Cardiac muscle cell (in vitro differentiated cells and primary cell): ENCODE data around the gene TAF1L. TPM values are rescaled to one million over a fixed set of nuclear protein-coding genes. Genes with fewer than 3 reads are reported as not detected.

Experiments
- DNase-seq, 2 donors: peaks; one replicate each; pipeline versions ENCODE4 v3.0.0 to v3.0.0-alpha.2; 2010 to 2017; ENCODE audit warnings: low read depth in 1 of 2, low spot score in 1 of 2
- H3K27ac ChIP-seq: fragments of 200-600 bp; sonication (generic); 2 replicates; pipeline ENCODE4 v1.5.1; 2016
- H3K27me3 ChIP-seq: fragments of 200-600 bp; sonication (generic); 2 replicates; pipeline ENCODE4 v1.6.0; 2016; ENCODE audit warnings: control low read depth
- H3K36me3 ChIP-seq: fragments of 200-600 bp; sonication (generic); 2 replicates; pipeline ENCODE4 v1.5.1; 2016; ENCODE audit warnings: control low read depth
- H3K4me1 ChIP-seq: fragments of 200-600 bp; sonication (generic); 2 replicates; pipeline ENCODE4 v1.8.1; 2017; ENCODE audit warnings: low read depth, mild to moderate bottlenecking, mixed run types
- H3K4me3 ChIP-seq: fragments of 200-600 bp; sonication (generic); 2 replicates; pipeline ENCODE4 v1.5.1; 2016; ENCODE audit warnings: mild to moderate bottlenecking
- H3K9me3 ChIP-seq: fragments of 200-600 bp; sonication (generic); 2 replicates; pipeline ENCODE4 v1.5.1; 2017; ENCODE audit warnings: low read depth, mild to moderate bottlenecking, control low read depth
- polyA plus RNA-seq: library from polyadenylated mRNA; unstranded; fragments of >200 nt; fragmentation: Nextera tagmentation; extraction: Ambion mirVana; gene quantifications from 2 replicates; pipeline ENCODE4 v1.2.1, GENCODE V29; 2016
- total RNA-seq: library from RNA; depleted of rRNA; stranded (reverse); fragments of >200 nt; gene quantifications from 2 replicates; pipeline ENCODE4 v1.2.3, GENCODE V29; 2016
- TF ChIP-seq, protein P1 (sequence below): IDR thresholded peaks from 2 replicates; pipeline ENCODE4 v1.5.1; 2012; ENCODE audit warnings: low read depth, mild to moderate bottlenecking, low read length

The TAF1L gene
- total and polyA plus RNA-seq, 2 experiments from 2014 or later: 0.09 TPM; not detected in 1

DNA sequence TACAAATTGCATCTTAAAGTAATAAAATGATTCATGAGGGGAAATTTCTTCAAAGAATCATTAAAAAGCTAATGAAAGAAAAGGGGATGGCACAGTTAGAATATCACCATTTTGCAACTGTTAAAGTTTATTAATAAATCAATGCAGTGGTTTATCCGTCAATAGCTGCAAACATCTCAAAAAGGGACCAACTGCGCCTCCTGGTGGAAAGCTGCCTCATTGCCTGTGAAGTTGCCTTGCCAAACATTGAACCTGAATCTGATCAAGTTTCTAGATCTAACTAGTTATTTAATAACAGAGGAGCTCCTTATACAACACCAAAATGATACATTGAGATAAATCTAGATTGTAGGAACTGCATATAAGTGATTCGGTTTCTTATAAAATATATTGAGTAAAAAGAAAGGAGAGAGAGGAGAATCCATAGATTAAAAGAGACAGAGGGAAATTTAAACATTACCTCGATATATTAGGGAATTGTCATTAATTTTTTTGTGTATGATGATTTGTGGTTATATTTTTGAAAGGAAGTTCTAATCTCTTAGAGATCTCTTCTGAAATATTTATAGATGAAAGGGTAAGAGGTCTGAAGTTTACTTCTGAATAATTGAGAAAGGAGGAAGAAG lies 55.6 kb downstream of the TAF1L start:
- Histone ChIP-seq H3K4me1 (peaks cover 10% of the 10 kb centered on the region), H3K36me3 (no peaks in the 10 kb centered on the region), H3K9me3 (no peaks in the 10 kb centered on the region), H3K27ac (no peak overlapping the region), H3K4me3 (no peak overlapping the region), H3K27me3 (no peaks in the 10 kb centered on the region)
- TF ChIP-seq, protein P1, sequence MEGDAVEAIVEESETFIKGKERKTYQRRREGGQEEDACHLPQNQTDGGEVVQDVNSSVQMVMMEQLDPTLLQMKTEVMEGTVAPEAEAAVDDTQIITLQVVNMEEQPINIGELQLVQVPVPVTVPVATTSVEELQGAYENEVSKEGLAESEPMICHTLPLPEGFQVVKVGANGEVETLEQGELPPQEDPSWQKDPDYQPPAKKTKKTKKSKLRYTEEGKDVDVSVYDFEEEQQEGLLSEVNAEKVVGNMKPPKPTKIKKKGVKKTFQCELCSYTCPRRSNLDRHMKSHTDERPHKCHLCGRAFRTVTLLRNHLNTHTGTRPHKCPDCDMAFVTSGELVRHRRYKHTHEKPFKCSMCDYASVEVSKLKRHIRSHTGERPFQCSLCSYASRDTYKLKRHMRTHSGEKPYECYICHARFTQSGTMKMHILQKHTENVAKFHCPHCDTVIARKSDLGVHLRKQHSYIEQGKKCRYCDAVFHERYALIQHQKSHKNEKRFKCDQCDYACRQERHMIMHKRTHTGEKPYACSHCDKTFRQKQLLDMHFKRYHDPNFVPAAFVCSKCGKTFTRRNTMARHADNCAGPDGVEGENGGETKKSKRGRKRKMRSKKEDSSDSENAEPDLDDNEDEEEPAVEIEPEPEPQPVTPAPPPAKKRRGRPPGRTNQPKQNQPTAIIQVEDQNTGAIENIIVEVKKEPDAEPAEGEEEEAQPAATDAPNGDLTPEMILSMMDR: peak; percentile 96
- peak; percentile 68 to 76 for DNase-seq

Other genes with a start within 250 kb of the TAF1L start
- 3.1 and 3.4 TPM in 2 replicates for gene RIGI, start 109.5 kb downstream of the TAF1L start, total RNA-seq
- gene RIGI, start 109.5 kb downstream of the TAF1L start, polyA plus RNA-seq: 2.6 and 4.6 TPM in 2 replicates
- 6.5 and 11.2 TPM in 2 replicates for gene SMIM27, start 83.3 kb downstream of the TAF1L start, total RNA-seq
- gene SMIM27, start 83.3 kb downstream of the TAF1L start, polyA plus RNA-seq: 47.1 and 65.3 TPM in 2 replicates
- 14.1 and 17.1 TPM in 2 replicates for gene TOPORS, start 83.1 kb downstream of the TAF1L start, total RNA-seq
- 18.5 and 18.6 TPM in 2 replicates for gene TOPORS, start 83.1 kb downstream of the TAF1L start, polyA plus RNA-seq
- gene NDUFB6, start 62.5 kb downstream of the TAF1L start, total RNA-seq: 50.3 and 97.5 TPM in 2 replicates
- gene NDUFB6, start 62.5 kb downstream of the TAF1L start, polyA plus RNA-seq: 169 and 251 TPM in 2 replicates
- not detected in 2 replicates for gene TMEM215, start 147.9 kb upstream of the TAF1L start, total RNA-seq
- gene TMEM215, start 147.9 kb upstream of the TAF1L start, polyA plus RNA-seq: not detected in 2 replicates